Mesendoderm (in vitro differentiated cells): ENCODE results near the gene SOX8.

Experiments used
- DNase-seq: peaks from one replicate; pipeline ENCODE4 v3.0.0; 2013
- H2AK5ac ChIP-seq: 2 replicates; pipeline ENCODE4 v1.6.1; 2013; ENCODE audit warnings: low read length, inconsistent platforms
- H2BK120ac ChIP-seq: 2 replicates; pipeline ENCODE4 v1.6.1; 2013; ENCODE audit warnings: low read depth, mild to moderate bottlenecking, low read length, moderate library complexity, mixed read lengths
- H2BK15ac ChIP-seq: replicated peaks from 2 replicates; pipeline ENCODE4 v1.6.1; 2013; ENCODE audit warnings: low read depth, mild to moderate bottlenecking, moderate library complexity
- H2BK5ac ChIP-seq: 2 replicates; pipeline ENCODE4 v1.6.1; 2013; ENCODE audit warnings: low read length, inconsistent platforms
- H3K18ac ChIP-seq: 2 replicates; pipeline ENCODE4 v1.6.1; 2013; ENCODE audit warnings: mild to moderate bottlenecking, low read length, mixed read lengths
- H3K23ac ChIP-seq: one replicate; pipeline ENCODE4 v1.6.1; 2013; ENCODE audit warnings: low read length
- H3K27ac ChIP-seq: 2 replicates; pipeline ENCODE4 v1.5.1; 2013; ENCODE audit warnings: low read depth, mild to moderate bottlenecking, inconsistent platforms, low read length, moderate library complexity
- H3K27me3 ChIP-seq: 2 replicates; pipeline ENCODE4 v1.6.1; 2013; ENCODE audit warnings: low read length, control low read depth, mild to moderate bottlenecking, inconsistent platforms; ENCODE audit not compliant: insufficient read depth, poor library complexity
- H3K36me3 ChIP-seq: 2 replicates; pipeline ENCODE4 v1.6.1; 2013; ENCODE audit warnings: low read length, inconsistent platforms; ENCODE audit not compliant: control insufficient read depth, insufficient read depth
- H3K4ac ChIP-seq: one replicate; pipeline ENCODE4 v1.6.1; 2013; ENCODE audit warnings: low read depth, mild to moderate bottlenecking, low read length, moderate library complexity
- H3K4me1 ChIP-seq: 2 replicates; pipeline ENCODE4 v1.6.1; 2013; ENCODE audit warnings: low read depth, low read length, inconsistent platforms; ENCODE audit not compliant: control insufficient read depth
- H3K4me2 ChIP-seq: 2 replicates; pipeline ENCODE4 v1.6.1; 2013; ENCODE audit warnings: low read length
- H3K4me3 ChIP-seq: 2 replicates; pipeline ENCODE4 v1.5.1; 2013; ENCODE audit warnings: mild to moderate bottlenecking, low read length
- H3K56ac ChIP-seq: one replicate; pipeline ENCODE4 v1.6.1; 2013; ENCODE audit warnings: low read length
- H3K79me1 ChIP-seq: 2 replicates; pipeline ENCODE4 v1.6.1; 2013; ENCODE audit warnings: low read length, inconsistent platforms
- H3K79me2 ChIP-seq: 2 replicates; pipeline ENCODE4 v1.6.1; 2013; ENCODE audit warnings: mild to moderate bottlenecking, low read length; ENCODE audit not compliant: control insufficient read depth, insufficient read depth
- H3K9ac ChIP-seq: 2 replicates; pipeline ENCODE4 v1.6.1; 2013; ENCODE audit warnings: low read length, inconsistent platforms
- H4K5ac ChIP-seq: one replicate; pipeline ENCODE4 v1.6.1; 2013; ENCODE audit warnings: low read length
- H4K8ac ChIP-seq: one replicate; pipeline ENCODE4 v1.6.1; 2013; ENCODE audit warnings: low read depth, mild to moderate bottlenecking, control low read depth, low read length, moderate library complexity
- WGBS: extraction: QIAGEN DNeasy Blood & Tissue Kit; methylation state at CpG from one replicate; pipeline ENCODE4 v1.1.7; 2013; ENCODE audit warnings: low lambda C conversion rate, missing lambda C conversion rate; ENCODE audit not compliant: insufficient coverage; ENCODE audit errors: extremely low coverage; 5-methylcytosine and 5-hydroxymethylcytosine counted together

SOX8 gene

DNA sequence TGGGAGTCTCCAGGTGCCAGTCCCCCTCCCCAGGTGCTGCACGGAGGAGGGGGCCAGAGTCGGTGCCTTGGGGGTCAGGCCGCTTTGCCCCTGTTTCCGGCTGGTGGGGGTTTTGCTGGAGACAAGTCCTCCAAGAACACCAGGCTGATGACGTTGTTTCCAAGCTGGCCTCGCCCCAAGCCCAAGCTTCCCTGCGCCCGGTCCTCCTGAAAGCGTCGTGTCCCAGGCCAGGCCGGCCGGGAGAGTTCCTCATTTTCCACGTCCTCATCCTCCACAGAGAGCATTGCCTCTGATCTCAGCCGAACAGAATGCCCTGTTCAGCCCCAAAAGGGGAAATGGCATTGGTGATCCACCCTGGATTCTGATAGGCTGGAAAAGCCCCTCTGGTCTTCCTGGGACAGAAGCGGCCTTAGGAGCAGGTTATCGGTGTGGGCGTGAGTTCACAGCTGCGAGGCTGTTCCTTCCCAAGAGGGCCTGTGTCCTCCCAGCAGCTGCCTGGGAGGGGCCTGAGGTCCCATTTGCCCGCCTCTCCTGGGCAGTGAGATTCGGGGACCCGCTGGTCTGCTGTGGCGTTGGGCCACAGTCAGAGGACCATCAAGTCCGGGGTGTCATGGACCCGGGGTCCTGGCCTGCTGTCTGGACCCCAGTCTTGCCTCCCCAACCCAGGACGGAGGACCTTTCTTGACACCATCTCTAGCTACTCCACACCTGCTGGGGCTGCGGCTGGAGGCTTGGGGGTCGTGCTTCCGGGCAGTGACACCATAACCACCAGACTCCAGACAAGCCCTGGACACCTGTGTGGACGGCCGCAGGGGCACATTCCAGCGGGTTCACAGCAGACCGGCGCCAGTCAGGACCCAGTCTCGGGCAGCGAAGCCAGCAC, 7.1 kb downstream of the SOX8 start:
- Histone ChIP-seq H3K4me3 (no peak overlapping the region), H3K18ac (no peak overlapping the region), H2BK5ac (no peak overlapping the region), H4K8ac (no peak overlapping the region), H3K27ac (no peak overlapping the region), H3K27me3 (no peaks in the 10 kb centered on the region), H3K4ac (no peak overlapping the region), H3K4me1 (no peaks in the 10 kb centered on the region), H4K5ac (no peak overlapping the region), H2BK120ac (no peak overlapping the region), H3K36me3 (no peaks in the 10 kb centered on the region), H2AK5ac (no peak overlapping the region), H3K56ac (no peak overlapping the region), H3K23ac (no peak overlapping the region), H2BK15ac (no peak overlapping the region), H3K4me2 (no peak overlapping the region), H3K9ac (no peak overlapping the region), H3K79me1 (no peaks in the 10 kb centered on the region), H3K79me2 (no peaks in the 10 kb centered on the region)
- no peak for DNase-seq
- WGBS: no CpG with 5 or more reads among the region's 35 CpGs

DNA sequence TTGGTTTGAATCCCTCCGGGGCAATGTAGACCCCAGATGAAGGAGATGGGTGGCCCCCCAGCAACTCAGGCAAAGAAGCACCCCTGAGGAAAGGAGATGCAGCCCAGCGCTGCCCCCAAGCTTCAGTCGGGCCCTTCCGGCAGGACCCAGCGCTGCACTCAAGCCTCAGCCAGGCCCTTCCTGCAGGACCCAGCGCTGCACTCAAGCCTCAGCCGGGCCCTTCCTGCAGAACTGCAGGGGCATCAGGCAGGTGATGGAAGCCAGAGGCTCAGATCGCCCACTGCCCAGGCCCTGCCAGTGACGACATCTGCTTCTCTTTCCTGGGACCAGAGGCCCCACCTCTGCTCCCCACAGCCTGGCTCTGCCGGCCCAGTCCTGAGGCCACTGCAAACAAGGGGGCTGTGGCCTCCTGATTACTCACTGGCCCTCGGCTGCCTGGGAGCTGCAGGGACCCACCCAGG, 7.8 kb downstream of the SOX8 start:
- Histone ChIP-seq H3K4me3 (no peak overlapping the region), H2BK15ac (no peak overlapping the region), H3K4me2 (no peak overlapping the region), H3K27me3 (no peaks in the 10 kb centered on the region), H3K4me1 (no peaks in the 10 kb centered on the region), H2AK5ac (no peak overlapping the region), H3K79me2 (no peaks in the 10 kb centered on the region), H3K36me3 (no peaks in the 10 kb centered on the region), H4K5ac (no peak overlapping the region), H3K23ac (no peak overlapping the region), H4K8ac (no peak overlapping the region), H2BK120ac (no peak overlapping the region), H2BK5ac (no peak overlapping the region), H3K56ac (no peak overlapping the region), H3K18ac (no peak overlapping the region), H3K79me1 (no peaks in the 10 kb centered on the region), H3K4ac (no peak overlapping the region), H3K9ac (no peak overlapping the region), H3K27ac (no peak overlapping the region)
- no peak for DNase-seq
- WGBS: no CpG with 5 or more reads among the region's 11 CpGs

DNA sequence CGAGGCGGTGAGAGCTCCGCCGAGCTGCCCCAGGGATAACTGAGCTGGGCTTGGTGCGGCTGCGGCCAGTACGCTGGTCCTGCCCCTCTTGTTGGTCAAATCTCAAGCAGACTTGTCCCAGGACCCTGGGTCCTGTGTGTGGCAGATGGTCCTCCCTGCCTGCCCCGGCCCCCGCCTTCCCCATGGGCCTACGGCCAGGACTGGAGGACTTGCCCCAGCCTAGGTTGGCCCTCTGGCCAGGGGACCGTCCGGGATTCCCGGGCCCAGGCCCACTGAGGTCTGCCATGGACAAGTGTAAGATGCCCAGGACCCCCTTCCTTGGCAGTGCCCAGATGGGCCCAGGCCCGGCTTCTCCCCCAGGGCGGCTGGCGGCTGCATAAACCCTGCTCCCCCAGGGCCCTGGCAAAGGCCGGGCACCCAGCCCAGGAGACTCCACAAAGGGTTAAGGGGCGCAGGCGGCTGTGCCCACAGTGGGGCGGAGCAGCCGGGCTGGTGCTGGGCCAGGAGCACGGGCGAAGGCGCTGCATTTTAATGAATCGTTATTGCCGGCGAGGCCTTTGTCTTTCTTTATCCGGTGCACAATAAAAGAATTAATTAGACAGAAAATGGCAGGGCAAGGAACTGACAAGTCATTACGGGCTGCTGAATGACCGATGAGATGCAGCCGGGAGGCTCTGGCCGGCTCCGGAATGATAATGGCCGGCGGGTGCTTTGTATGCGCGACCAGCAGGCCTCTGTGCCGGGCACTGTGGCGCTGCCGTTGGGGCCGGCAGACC, 9.1 kb downstream of the SOX8 start:
- H2BK5ac ChIP-seq: no peak overlapping the region

DNA sequence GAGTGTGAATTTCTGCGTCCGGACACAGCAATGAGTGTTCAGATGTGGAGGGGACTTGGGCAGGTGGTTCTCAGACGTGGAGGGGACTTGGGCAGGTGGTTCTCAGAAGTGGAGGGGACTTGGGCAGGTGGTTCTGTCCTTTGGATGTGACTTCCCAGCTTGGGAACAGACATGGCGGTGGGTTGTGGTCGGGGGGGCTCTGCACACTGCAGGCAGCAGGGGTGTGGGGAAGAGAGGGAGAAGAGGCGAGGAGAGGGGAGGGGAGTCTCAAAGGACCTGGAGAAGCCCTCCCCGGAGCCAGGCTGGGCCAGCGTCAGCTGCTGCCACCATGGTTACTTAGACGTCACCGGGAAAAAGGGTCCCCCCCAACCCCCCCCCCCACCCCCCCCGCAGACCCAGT, 9.8 kb downstream of the SOX8 start:
- no peaks in the 10 kb centered on the region for H3K79me1 ChIP-seq
- no peak overlapping the region for H2AK5ac ChIP-seq
- no peaks in the 10 kb centered on the region for H3K36me3 ChIP-seq
- H3K4me1 ChIP-seq: no peaks in the 10 kb centered on the region
- H3K18ac ChIP-seq: no peak overlapping the region
- no peak overlapping the region for H3K4me3 ChIP-seq
- no peaks in the 10 kb centered on the region for H3K27me3 ChIP-seq
- no peak overlapping the region for H3K23ac ChIP-seq
- no peak for DNase-seq
- no peak overlapping the region for H3K9ac ChIP-seq
- H3K4me2 ChIP-seq: no peak overlapping the region
- no peak overlapping the region for H3K56ac ChIP-seq
- no peak overlapping the region for H4K8ac ChIP-seq
- H3K27ac ChIP-seq: no peak overlapping the region
- no peaks in the 10 kb centered on the region for H3K79me2 ChIP-seq
- no peak overlapping the region for H2BK15ac ChIP-seq
- no peak overlapping the region for H3K4ac ChIP-seq
- no peak overlapping the region for H4K5ac ChIP-seq
- H2BK120ac ChIP-seq: no peak overlapping the region
- no peak overlapping the region for H2BK5ac ChIP-seq
- WGBS: no CpG with 5 or more reads among the region's 11 CpGs

More for the DNA sequence above, 9.1 kb downstream of the SOX8 start:
- H3K4me2 ChIP-seq: no peak overlapping the region
- no peak overlapping the region for H3K4ac ChIP-seq
- H2BK15ac ChIP-seq: no peak overlapping the region
- no peak overlapping the region for H3K9ac ChIP-seq
- H3K4me1 ChIP-seq: no peaks in the 10 kb centered on the region
- no peak for DNase-seq
- WGBS: no CpG with 5 or more reads among the region's 41 CpGs
- H3K18ac ChIP-seq: no peak overlapping the region
- H3K56ac ChIP-seq: no peak overlapping the region
- no peak overlapping the region for H3K23ac ChIP-seq
- no peak overlapping the region for H3K4me3 ChIP-seq
- no peak overlapping the region for H4K8ac ChIP-seq
- H2BK120ac ChIP-seq: no peak overlapping the region
- H4K5ac ChIP-seq: no peak overlapping the region
- no peak overlapping the region for H3K27ac ChIP-seq
- no peak overlapping the region for H2AK5ac ChIP-seq
- H3K27me3 ChIP-seq: no peaks in the 10 kb centered on the region
- no peaks in the 10 kb centered on the region for H3K79me2 ChIP-seq
- H3K79me1 ChIP-seq: no peaks in the 10 kb centered on the region
- H3K36me3 ChIP-seq: no peaks in the 10 kb centered on the region

DNA sequence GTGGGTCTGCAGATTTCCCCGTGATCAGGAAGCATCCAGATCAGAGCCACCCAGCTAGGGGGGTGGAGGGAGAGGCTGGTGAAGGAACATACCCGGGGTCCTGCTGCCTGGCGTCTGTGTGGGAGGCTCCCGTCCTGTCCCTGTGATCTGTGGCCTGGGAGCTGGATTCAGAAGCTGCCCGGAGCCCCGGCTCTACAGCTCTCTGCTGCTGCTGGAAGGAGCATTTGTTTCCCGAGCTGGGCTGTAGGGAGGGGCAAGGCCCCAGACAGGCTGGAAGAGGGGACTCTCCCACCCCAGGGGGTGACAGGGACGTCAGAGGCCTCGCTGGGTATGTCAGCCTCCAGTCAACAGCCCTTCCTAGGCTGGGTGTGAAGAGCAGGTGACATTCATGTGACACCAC, 10.2 kb downstream of the SOX8 start:
- WGBS: no CpG with 5 or more reads among the region's 9 CpGs
- no peaks in the 10 kb centered on the region for H3K79me2 ChIP-seq
- no peak for DNase-seq

More for the DNA sequence above, 10.2 kb downstream of the SOX8 start:
- Histone ChIP-seq H3K4me3 (no peak overlapping the region), H3K23ac (no peak overlapping the region), H2BK120ac (no peak overlapping the region), H3K4me1 (no peaks in the 10 kb centered on the region), H3K27ac (no peak overlapping the region), H4K8ac (no peak overlapping the region), H3K27me3 (no peaks in the 10 kb centered on the region), H4K5ac (no peak overlapping the region), H2BK15ac (no peak overlapping the region), H2AK5ac (no peak overlapping the region), H3K36me3 (no peaks in the 10 kb centered on the region), H3K4ac (no peak overlapping the region), H3K9ac (no peak overlapping the region), H3K4me2 (no peak overlapping the region), H3K56ac (no peak overlapping the region), H3K79me1 (no peaks in the 10 kb centered on the region), H3K18ac (no peak overlapping the region), H2BK5ac (no peak overlapping the region)
